GM13977 (cell line): Measurements from ENCODE around the gene FAAP20.
A peak's percentile ranks its signal among the peaks of the same experiment; 100 is the strongest.

Experiments used
- DNase-seq: peaks from one replicate; pipeline ENCODE4 v3.0.0; 2012; ENCODE audit warnings: low spot score
- in situ Hi-C: fragments of 300-500 bp; cut with MboI; formaldehyde crosslinking; loops from one replicate; pipeline ENCODE4 v1.12.0; 2022; ENCODE audit warnings: low sequenced_read_pairs, low pct_unique_long_range_greater_than_20kb, mixed read lengths, inconsistent platforms; ENCODE audit not compliant: unreplicated experiment
- TF ChIP-seq, protein P1 (sequence below): IDR thresholded peaks from 2 replicates; pipeline ENCODE4 v1.5.1; 2012; ENCODE audit warnings: mild to moderate bottlenecking, control low read depth; ENCODE audit not compliant: insufficient read depth; ENCODE audit errors: extremely low read depth, missing control alignments

The FAAP20 gene

DNA sequence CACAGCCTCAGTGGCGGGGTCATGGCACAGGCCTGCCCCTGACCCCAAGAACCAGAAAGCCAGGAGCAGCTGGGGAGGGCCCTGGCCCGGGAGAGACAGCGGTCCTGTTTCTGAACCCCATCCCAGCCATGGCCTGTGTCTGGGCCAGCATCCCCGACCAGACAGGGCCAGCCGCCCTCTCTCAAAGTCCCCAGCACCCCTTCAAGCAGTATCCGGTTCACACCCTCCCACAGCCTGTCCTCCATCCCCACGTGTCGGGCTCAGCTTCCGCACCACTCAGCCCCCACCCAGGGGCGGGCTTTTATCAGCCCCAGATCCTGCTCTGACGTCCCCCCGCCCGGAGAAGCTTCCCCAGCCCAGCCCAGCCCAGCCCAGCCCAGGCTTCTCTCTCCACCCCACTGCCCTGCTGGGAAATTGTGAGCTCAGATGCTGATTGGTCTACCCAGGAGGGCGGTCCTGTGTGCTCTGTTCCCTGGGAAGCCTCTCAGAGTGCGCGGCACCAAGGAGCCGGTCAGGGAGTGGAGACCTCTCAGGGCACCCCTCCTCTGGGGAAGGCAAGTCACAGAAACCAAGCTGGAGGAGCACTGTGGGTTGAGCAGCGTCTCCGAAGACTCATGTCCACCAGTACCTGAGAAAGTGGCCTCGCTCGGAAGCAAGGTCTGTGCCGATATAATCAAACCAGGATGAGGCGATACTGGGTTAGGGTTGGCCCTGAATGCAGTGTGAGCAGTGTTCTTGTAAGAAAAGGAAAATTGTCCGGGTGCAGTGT, 4.7 kb upstream of the FAAP20 start:
- in situ Hi-C loops: loop anchor here (10.0 to 25.0 kb wide), 2 partner anchors 196 to 338 kb away; partner anchors contain the start of genes HES5, MORN1, PANK4 and RER1
- TF ChIP-seq, protein P1, sequence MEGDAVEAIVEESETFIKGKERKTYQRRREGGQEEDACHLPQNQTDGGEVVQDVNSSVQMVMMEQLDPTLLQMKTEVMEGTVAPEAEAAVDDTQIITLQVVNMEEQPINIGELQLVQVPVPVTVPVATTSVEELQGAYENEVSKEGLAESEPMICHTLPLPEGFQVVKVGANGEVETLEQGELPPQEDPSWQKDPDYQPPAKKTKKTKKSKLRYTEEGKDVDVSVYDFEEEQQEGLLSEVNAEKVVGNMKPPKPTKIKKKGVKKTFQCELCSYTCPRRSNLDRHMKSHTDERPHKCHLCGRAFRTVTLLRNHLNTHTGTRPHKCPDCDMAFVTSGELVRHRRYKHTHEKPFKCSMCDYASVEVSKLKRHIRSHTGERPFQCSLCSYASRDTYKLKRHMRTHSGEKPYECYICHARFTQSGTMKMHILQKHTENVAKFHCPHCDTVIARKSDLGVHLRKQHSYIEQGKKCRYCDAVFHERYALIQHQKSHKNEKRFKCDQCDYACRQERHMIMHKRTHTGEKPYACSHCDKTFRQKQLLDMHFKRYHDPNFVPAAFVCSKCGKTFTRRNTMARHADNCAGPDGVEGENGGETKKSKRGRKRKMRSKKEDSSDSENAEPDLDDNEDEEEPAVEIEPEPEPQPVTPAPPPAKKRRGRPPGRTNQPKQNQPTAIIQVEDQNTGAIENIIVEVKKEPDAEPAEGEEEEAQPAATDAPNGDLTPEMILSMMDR: no peak
- peak; percentile 88 for DNase-seq

DNA sequence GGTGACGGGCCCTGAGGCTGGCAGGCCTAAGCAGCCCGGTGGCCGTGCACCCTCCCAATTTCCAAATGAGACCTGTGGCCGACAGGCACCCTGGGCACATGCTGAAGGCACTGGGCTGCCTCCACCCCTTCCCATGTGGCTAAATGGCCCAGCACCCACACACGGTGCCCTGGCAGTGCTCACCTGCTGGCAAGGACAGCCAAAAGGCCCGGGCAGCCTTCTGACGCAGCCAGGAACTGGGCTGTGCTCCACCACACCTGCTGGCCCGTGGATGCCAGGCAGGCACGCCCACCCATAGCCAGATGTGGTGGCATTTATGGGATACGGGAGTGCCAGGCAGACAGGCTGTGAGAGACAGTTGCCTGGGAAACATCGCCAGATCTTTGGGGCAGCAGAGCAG, 4.0 kb upstream of the FAAP20 start:
- DNase-seq: no peak
- in situ Hi-C loops: loop anchor here (10.0 to 25.0 kb wide), 2 partner anchors 196 to 339 kb away; partner anchors contain the start of genes HES5, MORN1, PANK4 and RER1
- TF ChIP-seq, protein P1: no peak

GRCh38 chr1:2197707-2198165, 3.2 kb upstream of the FAAP20 start:
- no peak for DNase-seq
- in situ Hi-C loops: loop anchor here (10.0 to 25.0 kb wide), 2 partner anchors 197 to 340 kb away; partner anchors contain the start of genes HES5, MORN1, PANK4 and RER1
- TF ChIP-seq, protein P1: no peak

- DNase-seq: no peak
- in situ Hi-C loops: loop anchor here (10.0 to 25.0 kb wide), 2 partner anchors 198 to 340 kb away; partner anchors contain the start of genes HES5, MORN1, PANK4 and RER1
- TF ChIP-seq, protein P1: no peak
Measured at GRCh38 chr1:2196901-2197638, 2.5 kb upstream of the FAAP20 start.

GRCh38 chr1:2195785-2196184, 1.2 kb upstream of the FAAP20 start:
- in situ Hi-C loops: loop anchor here (10.0 to 25.0 kb wide), 2 partner anchors 199 to 342 kb away; partner anchors contain the start of genes HES5, MORN1, PANK4 and RER1
- TF ChIP-seq, protein P1: no peak
- DNase-seq: no peak
